Endothelial cell of umbilical vein (primary cell): ENCODE results near the gene ROCK2.

Experiments
- CTCF ChIP-seq, 2 donors: IDR thresholded peaks; 1 replicate in 1 of 2; 2 replicates in 1 of 2; pipeline ENCODE4 v1.5.1; 2011; ENCODE audit warnings: low read length in 2 of 2, mild to moderate bottlenecking in 2 of 2, moderate library complexity in 2 of 2, control low read depth in 1 of 2, inconsistent platforms in 1 of 2, low read depth in 1 of 2; ENCODE audit not compliant: insufficient read depth in 1 of 2; ENCODE audit errors: extremely low read depth in 1 of 2
- EZH2 ChIP-seq: IDR thresholded peaks from 2 replicates; pipeline ENCODE4 v1.6.1; 2012; ENCODE audit warnings: borderline replicate concordance, low read depth, mild to moderate bottlenecking, moderate library complexity, low read length, inconsistent platforms; ENCODE audit not compliant: severe bottlenecking
- FOS ChIP-seq: IDR thresholded peaks from 2 replicates; pipeline ENCODE4 v1.6.1; 2011; ENCODE audit warnings: mild to moderate bottlenecking, low read length, moderate library complexity, borderline replicate concordance; ENCODE audit not compliant: insufficient read depth
- GATA2 ChIP-seq: IDR thresholded peaks from 2 replicates; pipeline ENCODE4 v1.7.0; 2011; ENCODE audit warnings: low read depth, mild to moderate bottlenecking, moderate library complexity, mixed read lengths, low read length; ENCODE audit not compliant: insufficient read length, insufficient read depth
- JUN ChIP-seq: IDR thresholded peaks from 2 replicates; pipeline ENCODE4 v1.6.1; 2011; ENCODE audit warnings: borderline replicate concordance, low read depth; ENCODE audit not compliant: insufficient read length, insufficient read depth
- MYC ChIP-seq: IDR thresholded peaks from one replicate; pipeline ENCODE4 v1.6.1; 2011; ENCODE audit warnings: mild to moderate bottlenecking, low read depth, low read length
- POLR2A ChIP-seq: IDR thresholded peaks from 2 replicates; pipeline ENCODE4 v1.6.1; 2012; ENCODE audit warnings: low read depth, mild to moderate bottlenecking, control low read depth, low read length
- POLR2AphosphoS5 ChIP-seq: IDR thresholded peaks from 2 replicates; pipeline ENCODE4 v1.6.1; 2012; ENCODE audit warnings: low read depth, mild to moderate bottlenecking, control low read depth, low read length, moderate library complexity; ENCODE audit not compliant: insufficient read depth
- TF ChIP-seq, protein P1 (sequence below): IDR thresholded peaks from 2 replicates; pipeline ENCODE4 v1.6.1; 2011; ENCODE audit not compliant: insufficient read depth, insufficient read length

GRCh38 chr2:11309706-11310105 is 34.7 kb downstream of the ROCK2 start:
- TF ChIP-seq CTCF (IDR thresholded peaks at IDR 0.05; ENCODE audit: extremely low read depth in 1 of 2, insufficient read depth in 1 of 2, low read depth in 1 of 2, low read length in 2 of 2) (no peak), POLR2AphosphoS5 (no peak), POLR2A (no peak), EZH2 (no peak), GATA2 (no peak), FOS (no peak), MYC (no peak), JUN (no peak)
- TF ChIP-seq, protein P1, sequence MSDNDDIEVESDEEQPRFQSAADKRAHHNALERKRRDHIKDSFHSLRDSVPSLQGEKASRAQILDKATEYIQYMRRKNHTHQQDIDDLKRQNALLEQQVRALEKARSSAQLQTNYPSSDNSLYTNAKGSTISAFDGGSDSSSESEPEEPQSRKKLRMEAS: no peak
